Adrenal gland (tissue), 5 donors: Measurements from ENCODE around the gene NFKBIE.

Experiments used
- POLR2A ChIP-seq, 2 donors: fragments of 450-650 bp; IDR thresholded peaks; one replicate each; pipeline ENCODE4 v1.6.1; 2017; ENCODE audit warnings: antibody characterized with exemption in 2 of 2, mild to moderate bottlenecking in 2 of 2, moderate library complexity in 1 of 2
- TF ChIP-seq, protein P1 (sequence below), 6 experiments: fragments of 450-650 bp in 4 of 6; fragments of 200-600 bp in 2 of 6; sonication (generic) in 1 of 6; IDR thresholded peaks; 1 replicate in 5 of 6; 2 replicates in 1 of 6; pipeline versions ENCODE4 v1.5.1 to v1.8.0; 2016 to 2021; ENCODE audit warnings: antibody characterized with exemption in 6 of 6, mild to moderate bottlenecking in 2 of 6, moderate library complexity in 1 of 6
- donor health status: DM: no; HTN: no; CAD: no.

- TF ChIP-seq, protein P1, sequence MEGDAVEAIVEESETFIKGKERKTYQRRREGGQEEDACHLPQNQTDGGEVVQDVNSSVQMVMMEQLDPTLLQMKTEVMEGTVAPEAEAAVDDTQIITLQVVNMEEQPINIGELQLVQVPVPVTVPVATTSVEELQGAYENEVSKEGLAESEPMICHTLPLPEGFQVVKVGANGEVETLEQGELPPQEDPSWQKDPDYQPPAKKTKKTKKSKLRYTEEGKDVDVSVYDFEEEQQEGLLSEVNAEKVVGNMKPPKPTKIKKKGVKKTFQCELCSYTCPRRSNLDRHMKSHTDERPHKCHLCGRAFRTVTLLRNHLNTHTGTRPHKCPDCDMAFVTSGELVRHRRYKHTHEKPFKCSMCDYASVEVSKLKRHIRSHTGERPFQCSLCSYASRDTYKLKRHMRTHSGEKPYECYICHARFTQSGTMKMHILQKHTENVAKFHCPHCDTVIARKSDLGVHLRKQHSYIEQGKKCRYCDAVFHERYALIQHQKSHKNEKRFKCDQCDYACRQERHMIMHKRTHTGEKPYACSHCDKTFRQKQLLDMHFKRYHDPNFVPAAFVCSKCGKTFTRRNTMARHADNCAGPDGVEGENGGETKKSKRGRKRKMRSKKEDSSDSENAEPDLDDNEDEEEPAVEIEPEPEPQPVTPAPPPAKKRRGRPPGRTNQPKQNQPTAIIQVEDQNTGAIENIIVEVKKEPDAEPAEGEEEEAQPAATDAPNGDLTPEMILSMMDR (IDR thresholded peaks at IDR 0.05), result no peak
- no peak for TF ChIP-seq POLR2A (IDR thresholded peaks at IDR 0.05)
Measured at GRCh38 chr6:44256775-44257024, 8.7 kb downstream of the NFKBIE start.
